HCT116 (cell line): ENCODE data around the gene NBAS.

Source experiments
- FOSL1 ChIP-seq: IDR thresholded peaks from 2 replicates; pipeline ENCODE4 v1.6.1; 2012; ENCODE audit warnings: low read depth
- POLR2AphosphoS5 ChIP-seq: IDR thresholded peaks from 2 replicates; pipeline ENCODE4 v1.6.1; 2011; ENCODE audit warnings: mild to moderate bottlenecking, low read depth, low read length, moderate library complexity

- TF ChIP-seq POLR2AphosphoS5 (no peak), FOSL1 (no peak)
Measured at GRCh38 chr2:15127876-15128275, 433.3 kb downstream of the NBAS start.
